Fibroblast of the aortic adventitia (primary cell): ENCODE data around the gene CHST15. TPM values are rescaled to one million over a fixed set of nuclear protein-coding genes. Genes with fewer than 3 reads are reported as not detected.

Experiments
- DNase-seq: peaks from one replicate; pipeline ENCODE4 v3.0.0-alpha.2; 2010; ENCODE audit warnings: low read depth
- H3K4me3 ChIP-seq: 2 replicates; pipeline ENCODE4 v1.5.1; 2011; ENCODE audit warnings: low read depth, mild to moderate bottlenecking, control low read depth, low read length, moderate library complexity
- total RNA-seq: library from RNA; depleted of rRNA; stranded (reverse); fragments of >200 nt; gene quantifications from 2 replicates; pipeline ENCODE4 v1.2.3, GENCODE V29; 2012; ENCODE audit warnings: low replicate concordance
- TF ChIP-seq, protein P1 (sequence below): IDR thresholded peaks from 2 replicates; pipeline ENCODE4 v1.5.1; 2011; ENCODE audit warnings: mild to moderate bottlenecking, low read length, control low read depth, inconsistent platforms; ENCODE audit not compliant: insufficient read depth

The CHST15 gene
- total RNA-seq, 1 donor: 2.0 TPM

DNA sequence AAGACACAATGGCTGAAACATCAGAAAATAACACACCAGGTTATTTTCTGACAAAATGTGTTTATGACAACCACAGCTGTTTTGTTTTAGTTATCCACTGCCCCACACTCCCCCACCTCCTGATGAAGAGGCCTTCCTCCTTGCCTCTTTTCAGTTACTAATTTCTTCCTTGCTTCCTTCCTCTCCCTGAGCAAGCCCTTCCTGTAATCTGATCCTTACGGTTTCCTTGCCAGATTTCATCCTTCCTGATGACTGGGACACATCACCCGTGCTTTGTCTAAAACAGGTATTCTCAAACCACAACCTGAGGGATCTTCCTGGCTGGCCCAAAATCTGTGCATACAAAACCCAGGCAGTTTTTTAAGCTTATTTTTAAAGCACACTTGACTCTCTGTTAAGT, 39.4 kb downstream of the CHST15 start:
- no peak for DNase-seq
- H3K4me3 ChIP-seq: no peak overlapping the region
- TF ChIP-seq, protein P1, sequence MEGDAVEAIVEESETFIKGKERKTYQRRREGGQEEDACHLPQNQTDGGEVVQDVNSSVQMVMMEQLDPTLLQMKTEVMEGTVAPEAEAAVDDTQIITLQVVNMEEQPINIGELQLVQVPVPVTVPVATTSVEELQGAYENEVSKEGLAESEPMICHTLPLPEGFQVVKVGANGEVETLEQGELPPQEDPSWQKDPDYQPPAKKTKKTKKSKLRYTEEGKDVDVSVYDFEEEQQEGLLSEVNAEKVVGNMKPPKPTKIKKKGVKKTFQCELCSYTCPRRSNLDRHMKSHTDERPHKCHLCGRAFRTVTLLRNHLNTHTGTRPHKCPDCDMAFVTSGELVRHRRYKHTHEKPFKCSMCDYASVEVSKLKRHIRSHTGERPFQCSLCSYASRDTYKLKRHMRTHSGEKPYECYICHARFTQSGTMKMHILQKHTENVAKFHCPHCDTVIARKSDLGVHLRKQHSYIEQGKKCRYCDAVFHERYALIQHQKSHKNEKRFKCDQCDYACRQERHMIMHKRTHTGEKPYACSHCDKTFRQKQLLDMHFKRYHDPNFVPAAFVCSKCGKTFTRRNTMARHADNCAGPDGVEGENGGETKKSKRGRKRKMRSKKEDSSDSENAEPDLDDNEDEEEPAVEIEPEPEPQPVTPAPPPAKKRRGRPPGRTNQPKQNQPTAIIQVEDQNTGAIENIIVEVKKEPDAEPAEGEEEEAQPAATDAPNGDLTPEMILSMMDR: no peak

DNA sequence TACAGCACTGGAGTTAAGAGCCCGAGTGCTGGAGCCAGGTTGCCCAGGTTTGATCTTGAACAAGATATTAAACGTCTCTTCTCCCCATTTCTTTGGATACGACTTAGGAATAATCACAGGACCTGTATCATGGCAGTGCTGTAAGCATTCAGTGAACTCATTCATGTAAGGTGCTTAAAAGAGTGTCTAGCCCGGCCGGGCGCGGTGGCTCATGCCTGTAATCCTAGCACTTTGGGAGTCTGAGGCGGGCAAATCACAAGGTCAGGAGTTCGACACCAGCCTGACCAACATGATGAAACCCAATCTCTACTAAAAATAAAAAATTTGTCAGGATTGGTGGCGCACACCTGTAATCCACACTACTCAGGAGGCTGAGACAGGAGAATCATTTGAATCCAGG, 40.8 kb downstream of the CHST15 start:
- TF ChIP-seq, protein P1: no peak
- H3K4me3 ChIP-seq: no peak overlapping the region
- DNase-seq: no peak

DNA sequence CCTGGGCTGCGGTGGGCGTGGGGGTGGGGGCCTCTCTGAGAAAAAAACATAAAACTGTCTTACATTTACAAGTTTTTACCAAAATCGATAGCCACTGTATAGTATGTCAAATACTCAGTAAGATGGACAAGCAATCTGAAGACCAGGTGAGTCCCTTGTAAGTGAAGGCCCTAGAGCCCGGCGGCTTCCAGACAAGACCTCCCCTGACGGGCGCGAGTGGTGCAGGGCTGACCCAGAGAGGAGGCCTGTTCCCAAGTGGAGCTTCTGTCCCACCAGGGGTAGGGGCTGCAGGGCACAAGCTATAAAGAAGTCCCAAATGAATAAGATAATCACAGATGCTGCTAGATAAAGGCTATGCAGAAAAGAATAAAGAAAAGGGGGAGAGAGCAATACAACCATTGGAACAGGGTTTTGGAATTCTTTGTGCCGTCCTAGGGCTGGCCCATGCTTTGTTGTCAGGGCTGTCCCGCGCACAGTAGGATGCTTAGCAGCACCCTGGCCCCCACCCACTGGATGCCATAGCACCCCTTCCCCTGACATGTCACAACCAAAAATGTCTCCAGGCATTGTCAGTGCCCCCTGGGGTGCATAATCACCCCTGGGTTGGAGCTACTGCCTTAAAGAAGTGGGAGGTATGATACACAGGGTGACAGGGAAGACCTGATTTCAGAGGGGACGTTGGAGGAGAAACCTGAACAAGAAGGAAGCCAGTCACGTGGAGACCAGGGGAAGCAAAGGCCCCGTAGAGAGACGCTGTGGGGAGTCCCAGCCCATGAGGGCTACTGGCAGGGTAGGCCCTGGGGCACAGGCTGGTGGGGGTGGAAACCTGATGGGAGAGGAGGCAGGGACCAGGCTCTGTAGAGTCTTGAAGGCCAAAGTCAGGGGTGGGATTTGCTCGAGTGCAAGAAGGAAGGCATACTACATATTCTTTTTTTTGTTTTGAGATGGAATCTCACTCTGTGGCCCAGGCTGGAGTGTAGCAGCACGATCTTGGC, 43.1 kb downstream of the CHST15 start:
- no peak overlapping the region for H3K4me3 ChIP-seq
- no peak for DNase-seq
- TF ChIP-seq, protein P1: no peak

DNA sequence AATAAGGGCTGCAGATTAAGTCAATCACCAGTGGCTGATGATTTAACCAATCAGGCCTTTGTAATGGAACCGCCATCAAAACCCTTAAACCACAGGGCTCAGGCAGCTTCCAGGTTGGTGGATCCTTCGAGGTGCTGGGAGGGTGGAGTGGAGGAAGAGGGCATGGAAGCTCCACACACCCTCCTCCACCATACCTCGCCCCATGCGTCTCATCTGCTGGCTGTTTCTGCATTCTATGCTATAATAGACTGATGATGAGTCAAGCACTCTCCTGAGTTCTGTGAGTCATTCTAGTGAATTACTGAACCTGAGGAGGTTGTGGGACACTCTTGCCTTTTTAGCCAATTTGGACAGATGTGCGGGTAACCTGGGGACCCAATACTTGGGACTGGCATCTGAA, 43.9 kb downstream of the CHST15 start:
- TF ChIP-seq, protein P1: no peak
- DNase-seq: no peak
- H3K4me3 ChIP-seq: no peak overlapping the region

DNA sequence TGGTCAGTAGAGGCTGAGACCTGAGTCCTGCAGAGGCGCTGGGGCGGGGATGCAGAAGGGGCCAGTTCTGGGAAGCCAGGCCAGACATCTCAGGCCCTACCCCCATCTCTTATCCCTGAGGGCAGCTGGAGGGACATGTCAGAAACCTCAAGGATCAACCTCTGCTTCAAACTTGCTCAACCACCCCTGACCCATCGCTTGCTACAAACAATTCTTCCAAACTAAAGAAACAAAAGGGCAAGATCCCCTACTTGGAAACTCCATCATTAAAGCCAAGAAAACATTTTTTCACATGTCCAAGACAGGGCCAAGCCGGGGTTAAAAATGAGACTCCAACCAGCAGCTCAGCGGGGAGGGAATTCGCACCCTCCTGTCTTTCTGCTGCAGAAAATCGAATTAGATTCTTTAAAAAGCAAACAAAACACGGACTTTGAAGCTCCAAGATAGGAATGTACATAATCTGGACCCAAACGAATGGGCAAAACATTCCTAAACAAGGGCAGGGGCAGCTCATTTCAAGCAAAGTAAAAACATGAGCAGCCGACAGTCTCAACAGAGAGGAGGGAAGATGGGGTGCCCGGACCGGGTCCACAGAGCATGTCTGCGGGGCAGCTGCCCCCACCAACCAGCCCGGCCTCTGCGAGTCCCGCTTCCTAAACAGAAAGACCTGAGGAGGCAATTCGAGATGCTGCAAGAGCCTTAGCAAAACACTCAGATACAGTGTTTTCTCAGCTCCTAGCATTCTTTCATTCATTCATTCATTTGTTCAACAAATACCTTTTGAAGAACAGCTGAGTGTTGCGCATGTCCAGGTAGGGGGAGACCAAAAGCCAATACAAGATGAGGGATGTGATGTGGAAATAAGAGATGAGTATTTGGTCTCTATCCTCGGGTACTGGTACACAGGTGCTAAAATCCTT, 44.8 kb downstream of the CHST15 start:
- DNase-seq: no peak
- no peak overlapping the region for H3K4me3 ChIP-seq
- TF ChIP-seq, protein P1: no peak

DNA sequence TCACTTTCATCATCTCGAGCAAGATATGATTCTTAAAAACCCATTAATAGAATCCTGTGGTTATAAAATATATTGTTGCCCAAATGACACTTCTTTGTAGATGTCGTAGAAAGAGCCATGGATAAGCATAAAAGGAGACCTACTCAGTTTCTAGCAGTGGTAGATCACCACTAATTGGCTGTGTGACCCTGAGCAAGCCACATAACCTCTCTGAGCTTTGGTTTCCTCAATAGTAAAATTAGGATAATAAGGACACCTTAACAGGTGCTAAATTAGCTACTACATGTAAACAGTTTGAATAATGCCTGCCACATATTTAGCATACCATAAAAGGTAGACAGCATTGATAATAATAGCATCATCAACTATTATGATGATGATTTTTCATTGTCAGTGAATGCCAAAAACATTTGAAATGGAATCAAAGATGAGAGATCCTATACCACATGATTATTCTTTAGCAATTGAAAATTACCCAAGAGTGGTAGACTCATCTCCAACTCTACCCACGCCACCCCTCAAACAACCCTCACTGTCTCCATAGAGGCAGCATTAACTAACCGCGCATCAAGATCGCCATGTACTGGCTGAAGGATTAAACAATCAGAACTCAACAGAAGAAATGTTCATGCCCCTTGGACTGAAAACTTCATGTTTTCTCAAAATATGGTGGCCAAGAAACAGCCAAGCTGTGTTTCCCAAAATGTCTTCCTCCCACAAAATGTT, 45.8 kb downstream of the CHST15 start:
- DNase-seq: no peak
- TF ChIP-seq, protein P1: no peak
- H3K4me3 ChIP-seq: no peak overlapping the region
